ELF-1 (cell line): ENCODE data around the gene PAX3.

Experiments used
- DNase-seq: peaks from one replicate; pipeline ENCODE4 v3.0.0-alpha.2; 2016; ENCODE audit warnings: low read depth, low spot score

PAX3 gene

GRCh38 chr2:222310747-222311318, 12.0 kb upstream of the PAX3 start:
- DNase-seq, result no peak

- DNase-seq, result no peak
Measured at GRCh38 chr2:222309766-222310165, 11.0 kb upstream of the PAX3 start.

- DNase-seq, result no peak
Measured at GRCh38 chr2:222309361-222309760, 10.6 kb upstream of the PAX3 start.

GRCh38 chr2:222307978-222308730, 9.4 kb upstream of the PAX3 start:
- no peak for DNase-seq

GRCh38 chr2:222307143-222307756, 8.5 kb upstream of the PAX3 start:
- peak; percentile 68 for DNase-seq

- DNase-seq, result no peak
Measured at GRCh38 chr2:222306393-222307142, 7.8 kb upstream of the PAX3 start.

GRCh38 chr2:222305516-222306392, 7.0 kb upstream of the PAX3 start:
- DNase-seq, result peak; percentile 55

GRCh38 chr2:222304737-222305515, 6.1 kb upstream of the PAX3 start:
- DNase-seq, result no peak

GRCh38 chr2:222303828-222304736, 5.3 kb upstream of the PAX3 start:
- peak; percentile 55 for DNase-seq

GRCh38 chr2:222303045-222303827, 4.4 kb upstream of the PAX3 start:
- peak; percentile 67 for DNase-seq

GRCh38 chr2:222302178-222303018, 3.6 kb upstream of the PAX3 start:
- DNase-seq, result peak; percentile 63

GRCh38 chr2:222301796-222302118, 3.0 kb upstream of the PAX3 start:
- no peak for DNase-seq

- peak; percentile 81 for DNase-seq
Measured at GRCh38 chr2:222301053-222301795, 2.4 kb upstream of the PAX3 start.

- DNase-seq, result no peak
Measured at GRCh38 chr2:222300726-222301052, 1.9 kb upstream of the PAX3 start.

GRCh38 chr2:222299906-222300725, 1.3 kb upstream of the PAX3 start:
- no peak for DNase-seq

GRCh38 chr2:222298001-222298310, 842 bp downstream of the PAX3 start:
- DNase-seq, result no peak

- DNase-seq, result peak; percentile 62
Measured at GRCh38 chr2:222297600-222297935, 1.2 kb downstream of the PAX3 start.
